Mucosa of descending colon (tissue), 3 donors: ENCODE results near the gene ANXA6. TPM values are rescaled to one million over a fixed set of nuclear protein-coding genes. Genes with fewer than 3 reads are reported as not detected.

Experiments used
- ATAC-seq: fragments of 200-7000 bp; cut with Tn5 transposase; one replicate; pipeline ENCODE4 v1.9.1; 2020; ENCODE audit warnings: mild to moderate bottlenecking, moderate library complexity
- DNase-seq, 3 donors: peaks; one replicate each; pipeline ENCODE4 v3.0.0-alpha.2; 2020
- H3K36me3 ChIP-seq: fragments of 200-600 bp; one replicate; pipeline ENCODE4 v1.8.0; 2021; ENCODE audit warnings: low read depth, mild to moderate bottlenecking
- H3K4me1 ChIP-seq: fragments of 200-600 bp; one replicate; pipeline ENCODE4 v1.8.0; 2021; ENCODE audit warnings: low read depth, mild to moderate bottlenecking
- H3K4me3 ChIP-seq: fragments of 200-600 bp; one replicate; pipeline ENCODE4 v1.8.0; 2021; ENCODE audit warnings: mild to moderate bottlenecking
- H3K9me3 ChIP-seq: fragments of 200-600 bp; one replicate; pipeline ENCODE4 v1.8.0; 2021; ENCODE audit warnings: mild to moderate bottlenecking
- CTCF ChIP-seq: fragments of 200-600 bp; IDR thresholded peaks from one replicate; pipeline ENCODE4 v1.8.0; 2022; ENCODE audit warnings: antibody characterized with exemption, mild to moderate bottlenecking
- intact Hi-C, 2 donors: fragments of 100-400 bp; cut with DNase I in 1 of 2; cut with micrococcal nuclease in 1 of 2; formaldehyde crosslinking; loops; one replicate each; pipeline versions ENCODE4 v1.11.0 to v1.11.1; 2022; cut with DNase I, micrococcal nuclease
- total RNA-seq, 3 donors: library from RNA; stranded (reverse); fragmentation: NEBNext Ultra II Directional in 2 of 3; extraction: Animal tissue kit (Norgen Biotek cat#: 25700) in 2 of 3; gene quantifications; one replicate each; pipeline versions ENCODE4 v1.2.1 to v1.2.4, GENCODE V29; 2021 to 2023
- donor health status: DM: no; HTN: no; CAD: no; lungs with moderate emphysema.
- donor health status: DM: no; HTN: no; CAD: no.
- donor health status: DM: no; HTN: yes; CAD: no.

The ANXA6 gene
- total RNA-seq, 3 donors from 2014 or later = 21.4 to 180 (median 68.0) TPM

DNA sequence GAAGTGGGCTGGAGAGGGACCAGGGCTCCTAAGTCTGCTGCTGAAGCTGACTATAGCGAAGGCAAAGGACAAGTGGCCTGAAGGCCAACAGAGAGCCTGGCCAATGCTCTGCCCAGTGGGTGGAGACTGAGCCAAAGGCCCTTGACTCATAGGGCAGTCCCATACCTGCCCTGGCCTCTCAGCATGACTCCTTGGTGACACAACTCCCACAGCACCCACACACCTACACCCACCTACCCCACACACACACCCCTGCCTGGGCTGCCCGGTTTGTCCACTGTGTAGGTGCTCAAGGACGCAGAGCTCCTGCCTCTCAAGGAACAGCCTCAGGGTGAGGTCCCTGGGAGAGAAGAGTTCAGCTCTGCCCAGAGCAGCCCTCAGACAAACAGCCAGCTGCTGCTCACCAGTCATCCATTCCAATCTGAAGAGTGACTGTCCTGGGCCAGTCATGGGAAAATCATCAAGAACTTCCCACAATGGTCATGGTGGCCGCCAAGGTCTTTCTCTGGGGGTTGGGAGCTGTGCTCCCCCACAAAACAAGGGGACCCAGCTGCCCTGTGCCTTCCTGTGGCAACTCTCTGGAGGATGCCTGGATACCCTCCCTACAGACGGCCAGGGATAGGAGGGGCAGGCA is 81.8 kb downstream of the ANXA6 start:
- no peak overlapping the region for H3K4me3 ChIP-seq
- H3K36me3 ChIP-seq = no peaks in the 10 kb centered on the region
- intact Hi-C loops = no loop called here
- no peak for TF ChIP-seq CTCF
- peak; percentile 79 for ATAC-seq
- peaks cover 35% of the 10 kb centered on the region for H3K4me1 ChIP-seq
- H3K9me3 ChIP-seq = no peaks in the 10 kb centered on the region
- peak in 2 of 3 donors; percentile 23 to 70 for DNase-seq

GRCh38 chr5:151074557-151074956 is 83.0 kb downstream of the ANXA6 start:
- ATAC-seq (no peak), DNase-seq (no peak)
- intact Hi-C loops = no loop called here
- H3K9me3 ChIP-seq = no peaks in the 10 kb centered on the region
- H3K36me3 ChIP-seq = no peaks in the 10 kb centered on the region
- peaks cover 31% of the 10 kb centered on the region for H3K4me1 ChIP-seq
- no peak for TF ChIP-seq CTCF
- H3K4me3 ChIP-seq = no peak overlapping the region

GRCh38 chr5:151073280-151073679 is 84.3 kb downstream of the ANXA6 start:
- intact Hi-C loops = no loop called here
- no peak for DNase-seq

DNA sequence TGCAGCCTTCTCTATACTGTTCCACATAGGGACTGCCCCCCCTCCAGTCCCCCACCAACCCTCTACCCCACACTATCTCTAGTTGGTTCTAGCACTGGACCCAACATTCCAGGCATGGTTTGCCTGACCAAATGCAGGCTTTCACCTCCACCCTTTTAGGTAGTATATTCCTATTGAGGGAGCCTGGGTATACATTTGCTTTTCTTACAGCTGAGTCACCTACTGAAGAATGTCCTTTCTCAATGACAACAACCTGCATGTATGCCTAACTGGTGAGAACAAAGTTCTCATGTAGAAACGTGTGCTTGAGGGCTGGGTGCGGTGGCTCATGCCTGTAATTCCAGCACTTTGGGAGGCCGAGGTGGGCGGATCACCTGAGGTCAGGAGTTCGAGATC is 85.0 kb downstream of the ANXA6 start:
- Histone ChIP-seq H3K4me3 (no peak overlapping the region), H3K9me3 (no peaks in the 10 kb centered on the region), H3K4me1 (peaks cover 36% of the 10 kb centered on the region), H3K36me3 (no peaks in the 10 kb centered on the region)
- intact Hi-C loops = no loop called here
- no peak for TF ChIP-seq CTCF
- no peak for DNase-seq
- ATAC-seq = peak; percentile 57

More at GRCh38 chr5:151073280-151073679, 84.3 kb downstream of the ANXA6 start:
- H3K9me3 ChIP-seq = no peaks in the 10 kb centered on the region
- no peak for TF ChIP-seq CTCF
- no peaks in the 10 kb centered on the region for H3K36me3 ChIP-seq
- H3K4me3 ChIP-seq = no peak overlapping the region
- no peak for ATAC-seq
- H3K4me1 ChIP-seq = peaks cover 32% of the 10 kb centered on the region

GRCh38 chr5:151071848-151072629 is 85.5 kb downstream of the ANXA6 start:
- H3K4me3 ChIP-seq = no peak overlapping the region

More at GRCh38 chr5:151071848-151072629, 85.5 kb downstream of the ANXA6 start:
- DNase-seq (no peak), ATAC-seq (no peak)
- TF ChIP-seq CTCF = no peak
- peaks cover 32% of the 10 kb centered on the region for H3K4me1 ChIP-seq
- no peaks in the 10 kb centered on the region for H3K9me3 ChIP-seq
- intact Hi-C loops = no loop called here
- H3K36me3 ChIP-seq = no peaks in the 10 kb centered on the region
